H1 (cell line): Measurements from ENCODE around the gene GALNT9.
A peak's percentile ranks its signal among the peaks of the same experiment; 100 is the strongest.

Source experiments
- EZH2 ChIP-seq: fragments of 200-600 bp; sonication (generic); IDR thresholded peaks from 2 replicates; pipeline ENCODE4 v1.7.1; 2012; ENCODE audit warnings: low read depth, mild to moderate bottlenecking, moderate library complexity, low read length, inconsistent platforms; ENCODE audit not compliant: severe bottlenecking
- PHF8 ChIP-seq: fragments of 200-600 bp; sonication (generic); conservative IDR thresholded peaks from 2 replicates; pipeline ENCODE4 v1.7.1; 2012; ENCODE audit warnings: low read depth, mild to moderate bottlenecking, inconsistent platforms, low read length, moderate library complexity
- POLR2A ChIP-seq, 2 experiments: IDR thresholded peaks; 1 replicate in 1 of 2; 2 replicates in 1 of 2; pipeline ENCODE4 v1.6.1; 2011; ENCODE audit warnings: low read depth in 2 of 2, low read length in 2 of 2, mild to moderate bottlenecking in 2 of 2; ENCODE audit errors: control extremely low read depth in 1 of 2
- RAD21 ChIP-seq, 2 experiments: IDR thresholded peaks in 1 of 2; conservative IDR thresholded peaks in 1 of 2; 2 replicates each; pipeline ENCODE4 v1.6.1; 2011; ENCODE audit warnings: low read depth in 2 of 2, low read length in 2 of 2, improper control_type of control experiment in 1 of 2, inconsistent platforms in 1 of 2, mild to moderate bottlenecking in 1 of 2, moderate library complexity in 1 of 2
- RFX5 ChIP-seq: IDR thresholded peaks from 2 replicates; pipeline ENCODE4 v1.6.1; 2011; ENCODE audit warnings: low read depth, low read length, improper control_type of control experiment, borderline replicate concordance
- SIN3A ChIP-seq, 2 experiments: IDR thresholded peaks in 1 of 2; conservative IDR thresholded peaks in 1 of 2; 2 replicates each; pipeline ENCODE4 v1.6.1; 2011 to 2012; ENCODE audit warnings: low read length in 2 of 2, improper control_type of control experiment in 1 of 2, low read depth in 1 of 2, mild to moderate bottlenecking in 1 of 2
- ZNF274 ChIP-seq: IDR thresholded peaks from 2 replicates; pipeline ENCODE4 v1.7.0; 2012; ENCODE audit warnings: low read length, borderline replicate concordance; ENCODE audit errors: extremely low read depth

DNA sequence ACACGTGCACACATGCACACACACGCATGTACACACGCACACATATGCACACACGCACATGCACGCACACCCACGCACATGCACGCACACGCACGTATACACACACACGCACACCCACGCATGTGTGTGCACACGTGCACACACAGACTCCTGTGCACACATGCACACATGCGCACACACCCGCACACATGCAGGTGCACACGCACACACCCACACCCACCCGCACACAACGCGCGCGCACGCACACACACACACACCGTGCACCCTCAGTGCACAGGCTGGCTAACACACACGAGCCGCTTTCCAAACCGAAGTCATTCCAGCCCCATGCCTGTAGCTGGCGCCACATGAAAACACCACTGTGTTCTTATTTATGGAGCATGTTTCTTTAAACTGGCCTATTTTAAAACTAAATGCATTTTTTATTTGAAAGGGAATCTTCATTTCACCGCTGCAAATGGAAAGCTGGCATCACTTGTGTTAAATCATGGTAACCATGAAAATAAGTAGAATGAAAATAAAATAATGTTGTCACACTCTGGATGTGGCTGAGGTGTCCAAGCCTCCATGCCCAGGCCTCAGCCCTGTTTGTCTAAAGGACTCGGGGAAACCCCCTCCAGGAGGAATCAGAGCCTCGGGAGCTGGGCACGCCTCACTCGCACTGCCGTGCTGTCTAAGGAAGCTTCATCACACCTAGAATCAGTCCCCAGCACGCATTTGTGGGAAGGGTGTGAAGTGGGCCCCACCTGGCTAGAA is 45.1 kb downstream of the GALNT9 start:
- no peak for TF ChIP-seq EZH2
- TF ChIP-seq RFX5 = no peak
- no peak for TF ChIP-seq PHF8
- TF ChIP-seq ZNF274 = no peak
- no peak for TF ChIP-seq POLR2A (IDR thresholded peaks at IDR 0.05; ENCODE audit: control extremely low read depth in 1 of 2, low read depth in 2 of 2, low read length in 2 of 2)
- TF ChIP-seq RAD21 (IDR thresholded peaks at IDR 0.05 in 1 of 2, conservative IDR thresholded peaks at IDR 0.05 in 1 of 2; ENCODE audit: low read depth in 2 of 2, low read length in 2 of 2) = peak in 1 of 2 experiments; percentile 30; a peak in 2 of 4 replicates
- TF ChIP-seq SIN3A (conservative IDR thresholded peaks at IDR 0.05 in 1 of 2, IDR thresholded peaks at IDR 0.05 in 1 of 2; ENCODE audit: low read depth in 1 of 2, low read length in 2 of 2) = no peak
